Gastrocnemius medialis (tissue), 4 donors: ENCODE data around the gene KDM6A.

Experiments used
- POLR2A ChIP-seq, 2 donors: fragments of 450-650 bp; IDR thresholded peaks; one replicate each; pipeline ENCODE4 v1.6.1; 2017; ENCODE audit warnings: antibody characterized with exemption in 2 of 2, mild to moderate bottlenecking in 2 of 2, moderate library complexity in 2 of 2
- TF ChIP-seq, protein P1 (sequence below), 5 experiments: fragments of 450-650 bp in 3 of 5; fragments of 200-600 bp in 2 of 5; sonication (generic) in 2 of 5; IDR thresholded peaks in 4 of 5; conservative IDR thresholded peaks in 1 of 5; 1 replicate in 4 of 5; 2 replicates in 1 of 5; pipeline ENCODE4 v1.5.1; 2016 to 2019; ENCODE audit warnings: antibody characterized with exemption in 5 of 5, mild to moderate bottlenecking in 3 of 5, moderate library complexity in 3 of 5

DNA sequence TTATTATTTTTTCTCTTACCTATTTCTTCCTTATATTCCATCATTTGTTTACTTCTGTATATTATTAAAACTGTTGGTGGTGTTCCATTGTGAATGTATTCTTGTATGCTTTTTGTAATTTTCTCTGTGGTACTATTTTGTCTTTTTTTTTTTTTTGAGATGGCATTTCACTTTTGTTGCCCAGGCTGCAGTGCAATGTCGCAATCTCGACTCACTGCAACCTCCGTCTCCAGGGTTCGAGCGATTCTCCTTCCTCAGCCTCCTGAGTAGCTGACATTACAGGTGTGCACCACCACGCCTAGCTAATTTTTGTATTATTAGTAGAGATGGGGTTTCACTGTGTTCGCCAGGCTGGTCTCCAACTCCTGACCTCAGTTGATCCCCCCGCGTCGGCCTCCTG lies 8.6 kb downstream of the KDM6A start:
- no peak for TF ChIP-seq POLR2A (IDR thresholded peaks at IDR 0.05)
- TF ChIP-seq, protein P1, sequence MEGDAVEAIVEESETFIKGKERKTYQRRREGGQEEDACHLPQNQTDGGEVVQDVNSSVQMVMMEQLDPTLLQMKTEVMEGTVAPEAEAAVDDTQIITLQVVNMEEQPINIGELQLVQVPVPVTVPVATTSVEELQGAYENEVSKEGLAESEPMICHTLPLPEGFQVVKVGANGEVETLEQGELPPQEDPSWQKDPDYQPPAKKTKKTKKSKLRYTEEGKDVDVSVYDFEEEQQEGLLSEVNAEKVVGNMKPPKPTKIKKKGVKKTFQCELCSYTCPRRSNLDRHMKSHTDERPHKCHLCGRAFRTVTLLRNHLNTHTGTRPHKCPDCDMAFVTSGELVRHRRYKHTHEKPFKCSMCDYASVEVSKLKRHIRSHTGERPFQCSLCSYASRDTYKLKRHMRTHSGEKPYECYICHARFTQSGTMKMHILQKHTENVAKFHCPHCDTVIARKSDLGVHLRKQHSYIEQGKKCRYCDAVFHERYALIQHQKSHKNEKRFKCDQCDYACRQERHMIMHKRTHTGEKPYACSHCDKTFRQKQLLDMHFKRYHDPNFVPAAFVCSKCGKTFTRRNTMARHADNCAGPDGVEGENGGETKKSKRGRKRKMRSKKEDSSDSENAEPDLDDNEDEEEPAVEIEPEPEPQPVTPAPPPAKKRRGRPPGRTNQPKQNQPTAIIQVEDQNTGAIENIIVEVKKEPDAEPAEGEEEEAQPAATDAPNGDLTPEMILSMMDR (IDR thresholded peaks at IDR 0.05 in 4 of 5, conservative IDR thresholded peaks at IDR 0.05 in 1 of 5): no peak
